H1 (cell line): ENCODE measurements around the gene ANO2. TPM values are rescaled to one million over a fixed set of nuclear protein-coding genes. Genes with fewer than 3 reads are reported as not detected.

Experiments used
- CTCF ChIA-PET: fragments of 300-600 bp; sonication (Branson Sonifier 250); formaldehyde crosslinking; loops from one replicate; lab custom pipeline; 2021; ENCODE audit not compliant: partially characterized antibody; lab: Charles Lee
- POLR2A ChIA-PET: fragments of 300-600 bp; sonication (Branson Sonifier 250); formaldehyde crosslinking; loops from one replicate; lab custom pipeline; 2021; ENCODE audit warnings: inconsistent platforms; ENCODE audit not compliant: partially characterized antibody; lab: Charles Lee
- DNase-seq, 2 experiments: peaks; one replicate each; pipeline versions ENCODE4 v3.0.0 to v3.0.0-alpha.2; 2010 to 2022; ENCODE audit warnings: low spot score in 2 of 2, low read depth in 1 of 2, mixed read lengths in 1 of 2
- FAIRE-seq: peaks from 2 replicates; lab custom pipeline; 2011; peaks lifted over from hg19 to GRCh38; lab: Jason Lieb, UNC
- H2AFZ ChIP-seq: 2 replicates; pipeline ENCODE4 v1.8.1; 2012; ENCODE audit warnings: low read length, inconsistent platforms
- H2AK5ac ChIP-seq: 2 replicates; pipeline ENCODE4 v1.6.1; 2013; ENCODE audit warnings: low read depth, low read length
- H2BK120ac ChIP-seq: replicated peaks from 2 replicates; pipeline ENCODE3; 2013; ENCODE audit warnings: low read depth, low read length, inconsistent platforms
- H2BK12ac ChIP-seq: 2 replicates; pipeline ENCODE4 v1.6.1; 2013; ENCODE audit warnings: low read depth, low read length
- H2BK15ac ChIP-seq: 2 replicates; pipeline ENCODE4 v1.6.1; 2013; ENCODE audit warnings: low read length
- H2BK20ac ChIP-seq: 2 replicates; pipeline ENCODE4 v1.6.1; 2013; ENCODE audit warnings: low read length
- H2BK5ac ChIP-seq: 2 replicates; pipeline ENCODE4 v1.6.1; 2013; ENCODE audit warnings: low read depth, low read length
- H3K14ac ChIP-seq: 2 replicates; pipeline ENCODE4 v1.6.1; 2013; ENCODE audit warnings: inconsistent platforms; ENCODE audit not compliant: insufficient read length
- H3K18ac ChIP-seq: 2 replicates; pipeline ENCODE4 v1.6.1; 2013; ENCODE audit warnings: low read length; ENCODE audit errors: extremely low read depth
- H3K23ac ChIP-seq: 2 replicates; pipeline ENCODE4 v1.6.1; 2013; ENCODE audit warnings: inconsistent platforms; ENCODE audit not compliant: insufficient read length
- H3K23me2 ChIP-seq: 2 replicates; pipeline ENCODE4 v1.6.1; 2013; ENCODE audit warnings: low read depth, low read length
- H3K27ac ChIP-seq: 2 replicates; pipeline ENCODE4 v1.6.1; 2011; ENCODE audit warnings: low read depth, low read length, inconsistent platforms
- H3K27me3 ChIP-seq, 4 experiments: replicated peaks in 1 of 4; 1 replicate in 1 of 4; 2 replicates in 3 of 4; pipeline versions ENCODE4 v1.6.1 to v1.8.1; 2011 to 2013; ENCODE audit warnings: low read length in 3 of 4, mild to moderate bottlenecking in 3 of 4, inconsistent platforms in 2 of 4, mixed read lengths in 2 of 4, moderate library complexity in 1 of 4; ENCODE audit not compliant: control insufficient read depth in 3 of 4, insufficient read depth in 3 of 4; ENCODE audit errors: extremely low read depth in 1 of 4
- H3K36me3 ChIP-seq, 4 experiments: 2 replicates each; pipeline versions ENCODE4 v1.6.1 to v1.8.1; 2011 to 2013; ENCODE audit warnings: mild to moderate bottlenecking in 4 of 4, low read length in 3 of 4, moderate library complexity in 2 of 4, control low read depth in 1 of 4, inconsistent platforms in 1 of 4; ENCODE audit not compliant: insufficient read depth in 4 of 4, control insufficient read depth in 2 of 4
- H3K4ac ChIP-seq: replicated peaks from 2 replicates; pipeline ENCODE3; 2013; ENCODE audit warnings: low read length, low read depth, mixed read lengths, inconsistent platforms; ENCODE audit not compliant: insufficient read length
- H3K4me1 ChIP-seq, 4 experiments: replicated peaks in 1 of 4; 1 replicate in 1 of 4; 2 replicates in 3 of 4; pipeline versions ENCODE4 v1.6.1 to v1.8.1; 2011 to 2013; ENCODE audit warnings: low read length in 3 of 4, inconsistent platforms in 2 of 4, mixed read lengths in 1 of 4; ENCODE audit not compliant: insufficient read depth in 4 of 4, control insufficient read depth in 3 of 4
- H3K4me2 ChIP-seq, 2 experiments: 2 replicates each; pipeline versions ENCODE4 v1.6.1 to v1.8.1; 2011 to 2013; ENCODE audit warnings: low read depth in 2 of 2, low read length in 2 of 2, control low read depth in 1 of 2, inconsistent platforms in 1 of 2, mild to moderate bottlenecking in 1 of 2; ENCODE audit not compliant: insufficient read depth in 1 of 2
- H3K4me3 ChIP-seq, 4 experiments: fragments of 200-600, 300-600 bp in 1 of 4; sonication (generic), shearing (Covaris generic), sonication (Bioruptor Twin) in 1 of 4; 2 replicates each; pipeline versions ENCODE4 v1.5.1 to v1.8.1; 2011 to 2016; ENCODE audit warnings: low read length in 4 of 4, low read depth in 3 of 4, control low read depth in 2 of 4, inconsistent platforms in 2 of 4, mild to moderate bottlenecking in 2 of 4, mixed read lengths in 1 of 4, moderate library complexity in 1 of 4; ENCODE audit not compliant: insufficient read depth in 2 of 4; ENCODE audit errors: extremely low read depth in 1 of 4
- H3K56ac ChIP-seq: replicated peaks from 2 replicates; pipeline ENCODE3; 2013; ENCODE audit warnings: low read depth, mild to moderate bottlenecking, mixed read lengths, low read length, inconsistent platforms; ENCODE audit not compliant: insufficient read length
- H3K79me1 ChIP-seq: 2 replicates; pipeline ENCODE4 v1.6.1; 2013; ENCODE audit warnings: low read depth, low read length, control low read depth
- H3K79me2 ChIP-seq, 2 experiments: 2 replicates each; pipeline versions ENCODE4 v1.6.1 to v1.8.1; 2012 to 2013; ENCODE audit warnings: low read length in 2 of 2, mild to moderate bottlenecking in 2 of 2, inconsistent platforms in 1 of 2; ENCODE audit not compliant: insufficient read depth in 2 of 2, control insufficient read depth in 1 of 2
- H3K9ac ChIP-seq, 4 experiments: replicated peaks in 1 of 4; 1 replicate in 1 of 4; 2 replicates in 3 of 4; pipeline versions ENCODE4 v1.6.1 to v1.8.1; 2011 to 2013; ENCODE audit warnings: low read depth in 3 of 4, low read length in 3 of 4, control low read depth in 2 of 4, mild to moderate bottlenecking in 2 of 4, moderate library complexity in 2 of 4, inconsistent platforms in 1 of 4; ENCODE audit errors: extremely low read depth in 1 of 4
- H3K9me3 ChIP-seq, 2 experiments: 2 replicates each; pipeline versions ENCODE4 v1.6.1 to v1.8.1; 2012 to 2013; ENCODE audit warnings: mild to moderate bottlenecking in 2 of 2, moderate library complexity in 2 of 2, control low read depth in 1 of 2, inconsistent platforms in 1 of 2, low read depth in 1 of 2, low read length in 1 of 2, mixed read lengths in 1 of 2; ENCODE audit not compliant: insufficient read depth in 2 of 2
- H4K20me1 ChIP-seq, 2 experiments: replicated peaks in 1 of 2; 2 replicates each; pipeline versions ENCODE3 to v1.8.1; 2011 to 2013; ENCODE audit warnings: inconsistent platforms in 2 of 2, low read length in 2 of 2, mild to moderate bottlenecking in 1 of 2; ENCODE audit not compliant: insufficient read depth in 2 of 2, control insufficient read depth in 1 of 2
- H4K5ac ChIP-seq: 2 replicates; pipeline ENCODE4 v1.6.1; 2013; ENCODE audit warnings: low read length, low read depth, mixed read lengths, inconsistent platforms; ENCODE audit not compliant: insufficient read length
- H4K8ac ChIP-seq: 2 replicates; pipeline ENCODE4 v1.8.0; 2013; ENCODE audit warnings: mild to moderate bottlenecking, moderate library complexity, low read length, inconsistent platforms; ENCODE audit not compliant: insufficient read depth; ENCODE audit errors: extremely low read depth
- H4K91ac ChIP-seq: replicated peaks from 2 replicates; pipeline ENCODE3; 2013; ENCODE audit warnings: low read length, mixed read lengths, inconsistent platforms; ENCODE audit not compliant: insufficient read length
- CBX5 ChIP-seq: fragments of 300-800, 300-1000 bp; sonication (generic); IDR thresholded peaks from 2 replicates; pipeline ENCODE4 v1.7.1; 2016; ENCODE audit warnings: antibody characterized with exemption, low read length, low read depth
- CBX8 ChIP-seq: fragments of 300-800, 300-1000 bp; sonication (generic); IDR thresholded peaks from 2 replicates; pipeline ENCODE4 v1.7.1; 2016; ENCODE audit warnings: low read depth, low read length, borderline replicate concordance
- FOSL1 ChIP-seq: IDR thresholded peaks from 2 replicates; pipeline ENCODE4 v1.6.1; 2011; ENCODE audit warnings: mild to moderate bottlenecking, low read depth, low read length, moderate library complexity; ENCODE audit not compliant: insufficient read depth
- KDM1A ChIP-seq: fragments of 200-600, 300-600 bp; sonication (generic); IDR thresholded peaks from 2 replicates; pipeline ENCODE4 v1.7.1; 2016; ENCODE audit warnings: mild to moderate bottlenecking, low read length, borderline replicate concordance
- NANOG ChIP-seq: IDR thresholded peaks from 2 replicates; pipeline ENCODE4 v1.6.1; 2011; ENCODE audit warnings: low read length, low read depth, mild to moderate bottlenecking, inconsistent platforms; ENCODE audit not compliant: insufficient read depth, poor library complexity, severe bottlenecking
- SIN3A ChIP-seq, 2 experiments: IDR thresholded peaks in 1 of 2; conservative IDR thresholded peaks in 1 of 2; 2 replicates each; pipeline ENCODE4 v1.6.1; 2011 to 2012; ENCODE audit warnings: low read length in 2 of 2, improper control_type of control experiment in 1 of 2, low read depth in 1 of 2, mild to moderate bottlenecking in 1 of 2
- SIRT6 ChIP-seq: IDR thresholded peaks from one replicate; pipeline ENCODE4 v1.7.1; 2012; ENCODE audit warnings: low read length, inconsistent platforms
- SIX5 ChIP-seq: IDR thresholded peaks from 2 replicates; pipeline ENCODE4 v1.6.1; 2011; ENCODE audit warnings: mild to moderate bottlenecking, low read depth, low read length
- SUZ12 ChIP-seq: fragments of 200-600 bp; sonication (generic); IDR thresholded peaks from 2 replicates; pipeline ENCODE4 v1.6.1; 2012; ENCODE audit warnings: mild to moderate bottlenecking, inconsistent platforms, low read length, moderate library complexity, mixed read lengths
- WGBS, 2 experiments: shearing (Covaris generic) in 1 of 2; methylation state at CpG; one replicate each; pipeline versions ENCODE4 v1.1.6 to v1.1.7; 2013 to 2015; ENCODE audit warnings: low lambda C conversion rate in 2 of 2, mixed read lengths in 2 of 2, inconsistent platforms in 1 of 2, low coverage in 1 of 2, missing lambda C conversion rate in 1 of 2; ENCODE audit not compliant: insufficient replicate concordance in 2 of 2, insufficient coverage in 1 of 2, insufficient read length in 1 of 2; ENCODE audit errors: extremely low coverage in 1 of 2, missing lambda C conversion rate in 1 of 2; 5-methylcytosine and 5-hydroxymethylcytosine counted together
- polyA plus RNA-seq, 7 experiments: library from polyadenylated mRNA; depleted of rRNA in 3 of 7; stranded (reverse) in 5 of 7; unstranded in 2 of 7; fragments of >200 nt in 5 of 7; fragments of 200-250 nt in 2 of 7; gene quantifications; 1 replicate in 5 of 7; 2 replicates in 1 of 7; 4 replicates in 1 of 7; pipeline versions ENCODE4 v1.2.1 to v1.2.3, GENCODE V29; 2011 to 2013; ENCODE audit warnings: missing spikeins in 2 of 7, mixed read lengths in 2 of 7
- total RNA-seq: library from RNA; stranded (reverse); fragmentation: NEBNext Ultra II Directional; extraction: Animal tissue kit (Norgen Biotek cat#: 25700); gene quantifications from 2 replicates; pipeline ENCODE4 v1.2.1, GENCODE V29; 2021
- TF ChIP-seq, protein P1 (sequence below): IDR thresholded peaks from 2 replicates; pipeline ENCODE4 v1.6.1; 2012; ENCODE audit warnings: inconsistent platforms
- TF ChIP-seq, protein P2 (sequence below): IDR thresholded peaks from 2 replicates; pipeline ENCODE4 v1.6.1; 2012; ENCODE audit warnings: inconsistent platforms

Gene ANO2
- total and polyA plus RNA-seq, 2 of the 8 experiments (the other 6 are each of a cell fraction or from before 2014, with no cell fraction given), result 1.9 to 5.5 TPM

- H2BK5ac ChIP-seq, result no peak overlapping the region
- H3K14ac ChIP-seq, result no peak overlapping the region
- H2BK12ac ChIP-seq, result no peak overlapping the region
- no peak overlapping the region for H2BK20ac ChIP-seq
- no peaks in the 10 kb centered on the region for H3K79me1 ChIP-seq
- H2BK15ac ChIP-seq, result no peak overlapping the region
- H2AFZ ChIP-seq, result no peak overlapping the region
- no peaks in the 10 kb centered on the region for H4K20me1 ChIP-seq
- ChIA-PET CTCF (interaction anchor here (0.6 to 2.8 kb wide), 5 partner anchors 13 to 165 kb away, joined by 3 to 18 read pairs (median 3); no protein-coding TSS in a partner anchor), POLR2A (no interaction called here)
- no peaks in the 10 kb centered on the region for H3K36me3 ChIP-seq
- peaks cover 2% of the 10 kb centered on the region; the same call in 1 of the 2 replicates for H3K23me2 ChIP-seq
- no peaks in the 10 kb centered on the region for H3K9me3 ChIP-seq
- no peak overlapping the region for H2AK5ac ChIP-seq
- no peak overlapping the region for H3K9ac ChIP-seq
- H4K8ac ChIP-seq, result no peak overlapping the region
- no peak overlapping the region for H3K4me2 ChIP-seq
- no peak for TF ChIP-seq FOSL1
- no peak for TF ChIP-seq SIRT6
- TF ChIP-seq CBX8, result no peak
- no peak for TF ChIP-seq KDM1A
- no peak for TF ChIP-seq NANOG
- TF ChIP-seq, protein P1, sequence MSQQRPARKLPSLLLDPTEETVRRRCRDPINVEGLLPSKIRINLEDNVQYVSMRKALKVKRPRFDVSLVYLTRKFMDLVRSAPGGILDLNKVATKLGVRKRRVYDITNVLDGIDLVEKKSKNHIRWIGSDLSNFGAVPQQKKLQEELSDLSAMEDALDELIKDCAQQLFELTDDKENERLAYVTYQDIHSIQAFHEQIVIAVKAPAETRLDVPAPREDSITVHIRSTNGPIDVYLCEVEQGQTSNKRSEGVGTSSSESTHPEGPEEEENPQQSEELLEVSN, result no peak
- TF ChIP-seq SUZ12, result no peak
- no peak for TF ChIP-seq CBX5
- TF ChIP-seq, protein P2, sequence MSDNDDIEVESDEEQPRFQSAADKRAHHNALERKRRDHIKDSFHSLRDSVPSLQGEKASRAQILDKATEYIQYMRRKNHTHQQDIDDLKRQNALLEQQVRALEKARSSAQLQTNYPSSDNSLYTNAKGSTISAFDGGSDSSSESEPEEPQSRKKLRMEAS, result no peak
- TF ChIP-seq SIX5, result no peak
- no peak for TF ChIP-seq SIN3A (conservative IDR thresholded peaks at IDR 0.05 in 1 of 2, IDR thresholded peaks at IDR 0.05 in 1 of 2; ENCODE audit: low read depth in 1 of 2, low read length in 2 of 2)
- H2BK120ac ChIP-seq, result no peak overlapping the region
- no peak overlapping the region for H3K56ac ChIP-seq
- no peaks in the 10 kb centered on the region; a peak in 1 of 7 replicates for H3K27me3 ChIP-seq
- peaks cover 0 to 10% (median 4%) of the 10 kb centered on the region in 4 experiments; a peak in 3 of 7 replicates for H3K4me1 ChIP-seq
- no peak overlapping the region for H3K4me3 ChIP-seq
- FAIRE-seq (no peak), DNase-seq (no peak)
- WGBS, 2 experiments, result 77% methylated on average over 4 of the region's 4 CpGs; no CpG with 5 or more reads in 1 of the 2 experiments
- H4K91ac ChIP-seq, result no peak overlapping the region
- no peak overlapping the region for H3K27ac ChIP-seq
- H3K18ac ChIP-seq, result no peak overlapping the region
- H3K23ac ChIP-seq, result no peak overlapping the region
- no peak overlapping the region for H3K4ac ChIP-seq
- no peak overlapping the region for H4K5ac ChIP-seq
- H3K79me2 ChIP-seq, result no peaks in the 10 kb centered on the region
These were observed 69.2 kb downstream of the ANO2 start for GRCh38 chr12:5875851-5876250.
